SH-SY5Y (cell line): Measurements from ENCODE around the gene SLC30A10.

Source experiments
- GATA2 ChIP-seq: IDR thresholded peaks from 2 replicates; pipeline ENCODE4 v1.6.1; 2011; ENCODE audit warnings: mild to moderate bottlenecking, low read depth, low read length
- GATA3 ChIP-seq: IDR thresholded peaks from 2 replicates; pipeline ENCODE4 v1.6.1; 2011; ENCODE audit warnings: low read depth, mild to moderate bottlenecking, low read length, moderate library complexity

DNA sequence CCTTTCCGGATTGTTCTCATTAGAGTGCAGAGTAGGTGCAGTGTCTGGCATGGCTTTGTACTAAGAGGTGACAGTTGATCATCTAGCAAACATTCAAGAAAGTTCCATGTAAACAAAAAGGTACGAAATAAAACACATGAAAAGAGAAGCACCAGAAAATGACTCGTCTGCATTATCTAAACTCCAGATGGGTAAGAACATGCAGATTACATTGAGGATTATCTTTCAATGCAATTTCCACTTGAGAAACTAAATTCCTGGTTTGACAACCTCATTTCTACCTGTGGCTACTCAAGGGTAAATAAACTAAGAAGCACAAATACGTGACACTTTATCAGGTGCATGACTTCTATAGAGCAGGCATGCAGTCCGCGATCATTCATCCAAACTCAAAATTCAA is 17.6 kb downstream of the SLC30A10 start:
- no peak for TF ChIP-seq GATA2
- no peak for TF ChIP-seq GATA3
